NB4 (cell line): ENCODE results near the gene FUT4.
A peak's percentile ranks its signal among the peaks of the same experiment; 100 is the strongest.

Experiments used
- DNase-seq: peaks from one replicate; pipeline ENCODE4 v3.0.0; 2010; ENCODE audit warnings: low read depth
- H3K4me3 ChIP-seq: one replicate; pipeline ENCODE4 v1.5.1; 2011; ENCODE audit warnings: mild to moderate bottlenecking, low read depth, low read length, moderate library complexity
- MAX ChIP-seq: IDR thresholded peaks from 2 replicates; pipeline ENCODE4 v1.6.1; 2011; ENCODE audit warnings: low read depth, low read length
- MYC ChIP-seq: IDR thresholded peaks from 2 replicates; pipeline ENCODE4 v1.6.1; 2011; ENCODE audit warnings: low read depth, low read length
- POLR2A ChIP-seq: IDR thresholded peaks from 2 replicates; pipeline ENCODE4 v1.6.1; 2011; ENCODE audit warnings: mild to moderate bottlenecking; ENCODE audit not compliant: insufficient read length; ENCODE audit errors: extremely low read depth
- TF ChIP-seq, protein P1 (sequence below): IDR thresholded peaks from one replicate; pipeline ENCODE4 v1.5.1; 2012; ENCODE audit warnings: low read depth, low read length

The FUT4 gene

DNA sequence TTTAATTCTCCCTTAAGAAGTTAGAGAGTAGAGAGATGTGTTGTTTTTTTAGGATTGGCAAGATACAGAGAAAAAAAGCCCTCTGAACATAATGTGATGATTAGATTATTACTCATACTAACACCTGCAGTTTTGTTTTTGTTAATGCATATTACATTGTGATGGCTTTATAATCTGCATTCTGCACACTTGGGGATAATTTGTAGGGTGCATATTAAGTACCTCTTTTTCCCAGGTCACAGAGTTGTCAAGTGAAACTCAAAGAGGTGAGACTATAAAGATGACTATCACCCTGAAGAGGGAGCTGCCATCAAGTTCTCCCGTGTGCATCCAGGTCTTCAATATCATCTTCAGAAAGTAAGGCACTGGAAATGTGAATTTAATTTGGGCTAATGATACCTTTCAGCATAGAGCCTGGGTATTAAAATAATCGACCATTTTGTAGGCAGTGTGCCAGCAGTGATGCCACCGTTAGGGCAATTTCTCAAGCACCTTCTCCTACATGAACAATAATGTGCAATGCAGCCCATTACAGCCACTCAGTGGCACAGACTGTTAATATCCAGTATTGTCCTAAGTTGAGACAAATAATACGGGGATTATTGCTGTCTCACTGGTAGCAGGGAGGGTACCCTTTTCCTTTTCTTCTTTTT lies 39.6 kb downstream of the FUT4 start:
- DNase-seq, result no peak
- no peak overlapping the region for H3K4me3 ChIP-seq
- TF ChIP-seq POLR2A (no peak), MYC (no peak), MAX (no peak)
- TF ChIP-seq, protein P1, sequence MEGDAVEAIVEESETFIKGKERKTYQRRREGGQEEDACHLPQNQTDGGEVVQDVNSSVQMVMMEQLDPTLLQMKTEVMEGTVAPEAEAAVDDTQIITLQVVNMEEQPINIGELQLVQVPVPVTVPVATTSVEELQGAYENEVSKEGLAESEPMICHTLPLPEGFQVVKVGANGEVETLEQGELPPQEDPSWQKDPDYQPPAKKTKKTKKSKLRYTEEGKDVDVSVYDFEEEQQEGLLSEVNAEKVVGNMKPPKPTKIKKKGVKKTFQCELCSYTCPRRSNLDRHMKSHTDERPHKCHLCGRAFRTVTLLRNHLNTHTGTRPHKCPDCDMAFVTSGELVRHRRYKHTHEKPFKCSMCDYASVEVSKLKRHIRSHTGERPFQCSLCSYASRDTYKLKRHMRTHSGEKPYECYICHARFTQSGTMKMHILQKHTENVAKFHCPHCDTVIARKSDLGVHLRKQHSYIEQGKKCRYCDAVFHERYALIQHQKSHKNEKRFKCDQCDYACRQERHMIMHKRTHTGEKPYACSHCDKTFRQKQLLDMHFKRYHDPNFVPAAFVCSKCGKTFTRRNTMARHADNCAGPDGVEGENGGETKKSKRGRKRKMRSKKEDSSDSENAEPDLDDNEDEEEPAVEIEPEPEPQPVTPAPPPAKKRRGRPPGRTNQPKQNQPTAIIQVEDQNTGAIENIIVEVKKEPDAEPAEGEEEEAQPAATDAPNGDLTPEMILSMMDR, result no peak

DNA sequence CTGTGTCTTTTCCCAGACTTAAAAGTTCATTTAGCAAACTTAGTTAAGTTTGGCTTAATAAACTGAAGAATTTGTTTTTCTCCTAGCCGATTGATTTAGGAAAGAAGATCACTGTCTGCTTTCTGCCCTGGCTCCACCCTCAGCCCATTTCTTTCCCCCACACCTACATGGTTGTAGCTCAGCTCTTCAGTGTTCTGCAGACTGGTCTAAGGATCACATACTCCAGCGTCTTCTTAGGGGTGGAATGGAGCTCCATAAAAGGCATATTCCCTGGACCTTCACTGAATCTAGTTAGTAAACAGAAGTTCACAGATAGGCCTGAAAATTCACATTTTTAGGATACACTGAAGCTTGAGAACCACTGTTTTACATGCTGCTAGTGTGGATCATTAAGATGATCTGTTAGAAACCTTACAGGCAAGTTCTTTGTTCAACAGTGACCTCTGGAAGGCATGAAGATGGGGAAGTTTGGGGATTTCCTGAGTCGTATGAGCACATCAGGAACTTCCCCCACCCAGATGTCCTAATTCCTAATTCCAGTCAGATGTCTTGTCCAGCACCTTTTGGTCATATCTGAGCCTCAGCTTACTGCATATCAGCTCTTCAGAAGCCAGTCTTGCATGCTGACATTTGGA lies 40.3 kb downstream of the FUT4 start:
- TF ChIP-seq MAX (no peak), POLR2A (no peak), MYC (no peak)
- TF ChIP-seq, protein P1, result no peak
- H3K4me3 ChIP-seq, result no peak overlapping the region
- DNase-seq, result peak; percentile 40

DNA sequence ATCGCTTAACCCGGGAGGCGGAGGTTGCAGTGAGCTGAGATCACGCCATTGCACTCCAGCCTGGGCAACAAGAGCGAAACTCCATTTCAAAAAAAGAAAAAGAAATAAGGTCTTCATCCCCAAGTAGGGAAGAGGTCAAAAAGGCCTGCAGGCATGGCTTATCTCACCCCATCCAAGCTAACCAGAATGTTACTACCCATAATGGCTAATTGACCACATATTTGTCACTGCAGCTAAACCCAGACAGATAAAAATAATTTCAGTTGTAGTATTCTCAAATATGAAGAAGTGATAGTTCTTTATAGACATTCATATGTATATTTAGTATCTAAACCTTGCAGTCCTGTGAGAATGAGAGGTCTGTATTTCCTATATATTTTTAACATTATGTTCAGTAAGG lies 41.3 kb downstream of the FUT4 start:
- no peak for DNase-seq
- H3K4me3 ChIP-seq, result no peak overlapping the region
- TF ChIP-seq MYC, result no peak
- TF ChIP-seq, protein P1, result no peak
- no peak for TF ChIP-seq POLR2A
- TF ChIP-seq MAX, result no peak

GRCh38 chr11:94585399-94585798 lies 41.7 kb downstream of the FUT4 start:
- no peak overlapping the region for H3K4me3 ChIP-seq
- DNase-seq, result no peak
- TF ChIP-seq MYC (no peak), POLR2A (no peak), MAX (no peak)
- TF ChIP-seq, protein P1, result no peak

- DNase-seq, result no peak
- TF ChIP-seq, protein P1, result no peak
- no peak for TF ChIP-seq MAX
- no peak for TF ChIP-seq POLR2A
- no peak for TF ChIP-seq MYC
- no peak overlapping the region for H3K4me3 ChIP-seq
Measured at GRCh38 chr11:94586546-94586945, 42.8 kb downstream of the FUT4 start.
